Right atrium auricular region (tissue), 2 donors: ENCODE data around the gene RIPK3. TPM values are rescaled to one million over a fixed set of nuclear protein-coding genes. Genes with fewer than 3 reads are reported as not detected.

ENCODE experiments used
- DNase-seq: peaks from one replicate; pipeline ENCODE4 v3.0.0-alpha.2; 2019; ENCODE audit warnings: low spot score
- H3K27ac ChIP-seq, 2 donors: fragments of 200-600 bp; sonication (generic); 1 replicate in 1 of 2; 2 replicates in 1 of 2; pipeline ENCODE4 v1.5.1; 2016 to 2019
- H3K27me3 ChIP-seq, 2 donors: fragments of 200-600 bp; sonication (generic); one replicate each; pipeline versions ENCODE4 v1.5.1 to v1.6.0; 2017 to 2019
- H3K36me3 ChIP-seq: fragments of 200-600 bp; sonication (generic); one replicate; pipeline ENCODE4 v1.5.1; 2016
- H3K4me1 ChIP-seq, 2 donors: fragments of 200-600 bp; sonication (generic); one replicate each; pipeline versions ENCODE4 v1.5.1 to v1.6.0; 2017 to 2019
- H3K4me3 ChIP-seq, 2 donors: fragments of 200-600 bp; sonication (generic); 1 replicate in 1 of 2; 2 replicates in 1 of 2; pipeline ENCODE4 v1.5.1; 2017 to 2019; ENCODE audit warnings: mild to moderate bottlenecking in 1 of 2, moderate library complexity in 1 of 2
- H3K9me3 ChIP-seq, 2 donors: fragments of 200-600 bp; sonication (generic); one replicate each; pipeline ENCODE4 v1.5.1; 2019
- total RNA-seq, 2 donors: library from RNA; depleted of rRNA; stranded (reverse); fragments of >200 nt; gene quantifications; one replicate each; pipeline ENCODE4 v1.1.0, GENCODE V29; 2016
- TF ChIP-seq, protein P1 (sequence below), 2 donors: fragments of 200-600 bp; sonication (generic); IDR thresholded peaks; one replicate each; pipeline ENCODE4 v1.5.1; 2019; ENCODE audit warnings: antibody characterized with exemption in 2 of 2

The RIPK3 gene
- total RNA-seq, 2 donors from 2014 or later = 1.9 to 3.8 TPM

DNA sequence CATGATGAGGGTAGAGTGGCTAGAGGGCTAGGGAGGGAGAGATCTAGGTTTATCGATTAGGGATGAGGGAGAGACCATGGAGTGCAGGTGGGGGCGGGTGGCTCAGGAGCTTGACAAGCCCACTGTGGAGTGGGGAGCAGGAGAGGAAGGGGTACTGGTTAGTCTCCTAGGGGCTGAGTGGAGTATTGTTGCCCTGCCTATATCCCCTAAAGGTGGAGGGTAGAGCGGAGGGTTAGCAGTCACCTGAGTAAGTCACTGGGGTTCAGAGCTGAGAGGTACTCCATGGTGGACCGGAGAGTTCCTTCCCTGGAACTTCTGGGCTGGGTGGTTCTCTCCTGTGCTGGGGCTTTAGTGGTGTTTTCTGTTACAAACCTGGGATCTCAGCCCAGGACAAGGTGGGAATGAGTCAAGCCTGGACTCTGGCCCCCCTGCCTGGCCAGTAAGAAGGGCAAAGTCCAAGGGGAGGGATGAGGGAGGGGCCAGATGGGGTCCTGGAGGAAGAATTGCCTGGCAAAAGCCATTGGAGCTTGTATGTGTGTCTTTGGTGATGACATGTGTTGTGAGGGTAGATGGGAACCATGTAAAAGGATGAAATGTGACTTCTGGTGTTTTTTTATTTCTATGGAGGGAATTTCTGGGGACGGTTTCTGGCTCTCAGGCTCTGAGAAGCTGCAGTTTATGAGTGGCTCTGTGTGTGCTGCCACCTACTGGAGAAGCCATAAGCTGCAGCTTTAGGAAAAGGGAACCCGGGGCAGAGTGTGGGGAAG lies 32.0 kb downstream of the RIPK3 start, which contains the start of gene CIDEB:
Gene CIDEB (minus strand): TSS at position 403 of the 767 bp plus-strand sequence. CDS start 119 bp downstream, at position 284.
- H3K4me1 ChIP-seq = peaks cover 0 to 36% of the 10 kb centered on the region in 2 donors

DNA sequence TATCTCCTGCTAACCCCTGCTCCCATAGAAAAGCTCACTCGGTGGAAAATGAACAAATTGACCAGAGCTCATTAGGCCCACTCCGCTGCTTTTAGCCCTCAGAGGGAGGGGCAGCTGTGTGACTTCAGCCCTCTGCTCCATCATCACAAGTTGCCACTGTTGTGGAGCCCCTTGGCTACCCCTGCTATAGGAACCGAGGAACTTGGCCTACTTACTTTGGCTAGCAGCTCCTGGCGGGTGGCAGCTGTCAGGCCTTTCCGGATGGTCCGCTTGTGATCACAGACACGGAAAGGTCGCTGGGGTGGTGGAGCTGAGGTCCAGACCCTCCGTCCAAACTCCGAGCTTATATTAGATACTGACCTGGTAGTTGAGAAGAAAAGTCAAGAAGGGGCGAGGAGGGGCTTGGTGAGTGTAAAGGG lies 32.6 kb downstream of the RIPK3 start:
- Histone ChIP-seq H3K4me3 (no peak overlapping the region), H3K27me3 (no peaks in the 10 kb centered on the region), H3K9me3 (no peaks in the 10 kb centered on the region), H3K27ac (no peak overlapping the region), H3K36me3 (peaks cover 52% of the 10 kb centered on the region), H3K4me1 (peaks cover 0 to 30% of the 10 kb centered on the region in 2 donors)
- no peak for DNase-seq
- TF ChIP-seq, protein P1, sequence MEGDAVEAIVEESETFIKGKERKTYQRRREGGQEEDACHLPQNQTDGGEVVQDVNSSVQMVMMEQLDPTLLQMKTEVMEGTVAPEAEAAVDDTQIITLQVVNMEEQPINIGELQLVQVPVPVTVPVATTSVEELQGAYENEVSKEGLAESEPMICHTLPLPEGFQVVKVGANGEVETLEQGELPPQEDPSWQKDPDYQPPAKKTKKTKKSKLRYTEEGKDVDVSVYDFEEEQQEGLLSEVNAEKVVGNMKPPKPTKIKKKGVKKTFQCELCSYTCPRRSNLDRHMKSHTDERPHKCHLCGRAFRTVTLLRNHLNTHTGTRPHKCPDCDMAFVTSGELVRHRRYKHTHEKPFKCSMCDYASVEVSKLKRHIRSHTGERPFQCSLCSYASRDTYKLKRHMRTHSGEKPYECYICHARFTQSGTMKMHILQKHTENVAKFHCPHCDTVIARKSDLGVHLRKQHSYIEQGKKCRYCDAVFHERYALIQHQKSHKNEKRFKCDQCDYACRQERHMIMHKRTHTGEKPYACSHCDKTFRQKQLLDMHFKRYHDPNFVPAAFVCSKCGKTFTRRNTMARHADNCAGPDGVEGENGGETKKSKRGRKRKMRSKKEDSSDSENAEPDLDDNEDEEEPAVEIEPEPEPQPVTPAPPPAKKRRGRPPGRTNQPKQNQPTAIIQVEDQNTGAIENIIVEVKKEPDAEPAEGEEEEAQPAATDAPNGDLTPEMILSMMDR (IDR thresholded peaks at IDR 0.05) = no peak

More for the DNA sequence above, 32.0 kb downstream of the RIPK3 start, which contains the start of gene CIDEB:
- no peaks in the 10 kb centered on the region for H3K9me3 ChIP-seq
- no peak for DNase-seq
- H3K27ac ChIP-seq = no peak within 1 kb of the TSS
- no peak within 1 kb of the TSS for H3K4me3 ChIP-seq
- peaks cover 46% of the 10 kb centered on the region for H3K36me3 ChIP-seq
- no peaks in the 10 kb centered on the region for H3K27me3 ChIP-seq
- TF ChIP-seq, protein P1 (IDR thresholded peaks at IDR 0.05) = peak; percentile 87 to 90

DNA sequence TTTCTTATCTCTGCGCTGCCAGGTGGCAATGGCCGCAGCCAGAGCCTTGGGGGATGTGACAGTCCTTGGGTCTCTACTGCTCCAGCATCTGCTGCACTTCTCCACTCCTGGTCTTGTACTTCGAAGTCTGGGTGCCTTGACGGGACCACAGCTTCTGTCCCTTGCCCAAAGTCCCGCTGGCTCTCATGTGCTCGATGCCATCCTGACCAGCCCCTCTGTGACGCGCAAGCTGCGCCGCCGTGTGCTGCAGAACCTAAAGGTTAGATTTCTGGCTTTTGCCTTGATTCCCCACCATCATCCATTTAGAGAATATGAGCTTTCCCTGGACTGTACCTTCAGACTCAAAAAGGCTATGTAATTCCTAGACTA lies 35.8 kb downstream of the RIPK3 start:
- no peak for DNase-seq
- H3K4me1 ChIP-seq = peaks cover 0 to 19% of the 10 kb centered on the region in 2 donors
- no peak overlapping the region for H3K4me3 ChIP-seq
- H3K27me3 ChIP-seq = no peaks in the 10 kb centered on the region
- H3K27ac ChIP-seq = no peak overlapping the region
- TF ChIP-seq, protein P1 (IDR thresholded peaks at IDR 0.05) = no peak
- no peaks in the 10 kb centered on the region for H3K9me3 ChIP-seq
- peaks cover 63% of the 10 kb centered on the region for H3K36me3 ChIP-seq

DNA sequence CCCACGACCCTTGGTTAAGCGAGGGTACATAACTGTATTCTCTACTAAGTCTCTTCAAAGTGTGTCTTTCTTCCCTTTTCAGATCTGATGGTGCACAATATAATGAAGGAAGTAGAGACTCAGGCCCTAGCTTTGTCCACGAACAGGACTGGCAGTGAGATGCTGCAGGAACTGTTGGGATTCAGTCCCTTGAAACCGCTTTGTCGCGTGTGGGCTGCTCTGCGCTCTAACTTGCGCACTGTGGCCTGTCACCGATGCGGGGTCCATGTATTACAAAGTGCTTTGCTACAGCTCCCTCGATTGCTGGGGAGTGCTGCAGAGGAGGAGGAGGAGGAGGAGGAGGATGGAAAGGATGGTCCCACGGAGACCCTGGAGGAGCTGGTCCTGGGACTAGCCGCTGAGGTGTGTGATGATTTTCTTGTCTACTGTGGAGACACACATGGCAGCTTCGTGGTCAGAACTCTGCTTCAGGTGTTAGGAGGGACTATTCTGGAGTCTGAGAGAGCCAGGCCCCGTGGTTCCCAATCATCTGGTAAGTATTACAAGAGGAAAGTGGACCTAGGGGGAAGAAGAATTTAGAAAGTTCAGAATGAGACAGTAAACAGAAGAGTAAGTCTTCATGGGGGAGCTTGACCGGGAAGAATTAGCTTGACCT lies 39.3 kb downstream of the RIPK3 start:
- peak overlapping the region; percentile 84 to 91 for H3K27ac ChIP-seq
- peaks cover 55% of the 10 kb centered on the region for H3K36me3 ChIP-seq
- TF ChIP-seq, protein P1 (IDR thresholded peaks at IDR 0.05) = no peak
- no peaks in the 10 kb centered on the region for H3K27me3 ChIP-seq
- H3K9me3 ChIP-seq = no peaks in the 10 kb centered on the region
- H3K4me3 ChIP-seq = peak overlapping the region; percentile 80 to 87
- DNase-seq = no peak
- peaks cover 0 to 20% of the 10 kb centered on the region in 2 donors for H3K4me1 ChIP-seq

DNA sequence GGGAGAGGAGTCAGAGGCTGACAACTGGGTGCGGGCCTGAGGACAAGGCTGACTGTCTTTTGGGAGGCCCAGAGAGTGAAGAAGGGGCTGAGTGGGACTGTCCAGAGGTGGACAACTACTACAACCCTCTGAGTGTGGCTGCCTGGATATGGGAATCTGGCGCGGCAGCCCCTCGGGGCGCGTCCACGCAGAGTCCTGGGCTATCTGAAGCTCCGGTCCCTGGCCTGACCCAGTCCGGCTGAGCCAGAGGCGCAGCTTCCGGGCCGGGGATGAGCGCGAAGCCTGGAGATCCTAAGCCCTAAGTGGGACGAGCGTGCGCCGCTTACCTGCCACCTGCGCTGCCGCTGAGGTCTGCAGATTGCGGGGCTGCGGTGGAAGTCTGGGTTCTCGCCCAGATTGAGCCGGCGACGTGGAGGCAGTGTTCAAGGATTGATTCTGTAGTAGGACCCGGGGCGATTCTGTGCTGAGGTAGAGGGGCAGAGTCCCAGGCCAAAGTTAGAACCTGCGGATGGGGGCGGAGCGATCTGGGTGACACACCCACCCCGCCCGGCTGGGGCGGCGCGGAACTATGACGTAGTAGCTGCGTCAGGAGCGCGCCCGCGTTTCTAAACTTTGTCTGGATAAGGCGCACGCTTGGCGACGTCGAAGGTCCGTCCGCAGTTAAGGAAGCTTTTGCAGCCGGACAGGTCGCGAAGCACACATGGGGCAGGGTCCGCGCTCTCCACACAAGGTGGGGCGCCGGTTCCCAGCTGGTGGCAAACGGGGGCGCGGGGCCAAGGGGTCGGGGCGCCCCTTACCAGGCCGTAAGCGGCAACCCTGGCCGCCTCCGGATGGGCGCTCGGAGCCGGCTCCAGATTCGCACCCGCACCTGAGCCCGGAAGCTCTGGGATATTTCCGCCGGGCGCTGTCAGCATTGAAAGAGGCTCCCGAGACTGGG lies 40.3 kb downstream of the RIPK3 start, which contains the start of the genes DHRS1 and NOP9:
Gene DHRS1 (minus strand): TSS at position 526 of the 937 bp plus-strand sequence. CDS start 674 bp downstream, outside the sequence.
Gene NOP9 (plus strand): TSS at position 596 of the 937 bp plus-strand sequence. CDS start 105 bp downstream, at position 701.
- TF ChIP-seq, protein P1 (IDR thresholded peaks at IDR 0.05) = no peak
- peak within 1 kb of the TSS; percentile 84 to 91 for H3K27ac ChIP-seq
- H3K27me3 ChIP-seq = no peaks in the 10 kb centered on the region
- DNase-seq = peak; percentile 93
- no peaks in the 10 kb centered on the region for H3K9me3 ChIP-seq
- H3K4me3 ChIP-seq = peak within 1 kb of the TSS; percentile 80 to 87
- H3K4me1 ChIP-seq = peaks cover 0 to 20% of the 10 kb centered on the region in 2 donors
- peaks cover 52% of the 10 kb centered on the region for H3K36me3 ChIP-seq
